ENCODE results near the gene IMMP2L.

DNA sequence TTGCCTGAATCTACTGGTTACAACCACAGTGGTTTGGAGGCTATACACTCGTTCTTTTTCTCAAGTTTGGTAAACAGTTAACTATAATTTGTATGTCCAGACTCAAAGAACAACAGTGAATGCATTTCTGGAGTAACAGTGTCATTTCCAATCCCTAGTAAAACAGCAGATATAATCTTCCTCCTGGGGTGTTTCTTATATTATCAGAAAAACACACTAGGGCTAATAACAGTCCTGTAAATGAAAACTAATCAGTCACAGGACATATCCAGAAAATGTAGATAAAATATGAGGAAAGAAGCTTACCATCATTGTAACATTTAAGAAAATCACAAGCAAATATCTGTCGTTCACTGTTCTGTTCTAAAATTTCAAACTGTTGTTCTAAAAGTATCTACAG, 388.8 kb downstream of the IMMP2L start:
- TF ChIP-seq EZH2 (IDR thresholded peaks at IDR 0.05; ENCODE audit: borderline replicate concordance, low read depth, low read length, severe bottlenecking) (no peak), FOS (IDR thresholded peaks at IDR 0.05; ENCODE audit: borderline replicate concordance, insufficient read depth, low read length) (no peak), MYC (IDR thresholded peaks at IDR 0.05; ENCODE audit: low read depth, low read length) (no peak), GATA2 (IDR thresholded peaks at IDR 0.05; ENCODE audit: insufficient read depth, insufficient read length, low read depth, low read length) (no peak), POLR2AphosphoS5 (IDR thresholded peaks at IDR 0.05; ENCODE audit: insufficient read depth, low read depth, low read length) (no peak), POLR2A (IDR thresholded peaks at IDR 0.05; ENCODE audit: low read depth, low read length) (no peak), MAX (IDR thresholded peaks at IDR 0.05; ENCODE audit: insufficient read depth, insufficient read length) (no peak), JUN (IDR thresholded peaks at IDR 0.05; ENCODE audit: borderline replicate concordance, insufficient read depth, insufficient read length, low read depth) (no peak)
- TF ChIP-seq, protein P1, sequence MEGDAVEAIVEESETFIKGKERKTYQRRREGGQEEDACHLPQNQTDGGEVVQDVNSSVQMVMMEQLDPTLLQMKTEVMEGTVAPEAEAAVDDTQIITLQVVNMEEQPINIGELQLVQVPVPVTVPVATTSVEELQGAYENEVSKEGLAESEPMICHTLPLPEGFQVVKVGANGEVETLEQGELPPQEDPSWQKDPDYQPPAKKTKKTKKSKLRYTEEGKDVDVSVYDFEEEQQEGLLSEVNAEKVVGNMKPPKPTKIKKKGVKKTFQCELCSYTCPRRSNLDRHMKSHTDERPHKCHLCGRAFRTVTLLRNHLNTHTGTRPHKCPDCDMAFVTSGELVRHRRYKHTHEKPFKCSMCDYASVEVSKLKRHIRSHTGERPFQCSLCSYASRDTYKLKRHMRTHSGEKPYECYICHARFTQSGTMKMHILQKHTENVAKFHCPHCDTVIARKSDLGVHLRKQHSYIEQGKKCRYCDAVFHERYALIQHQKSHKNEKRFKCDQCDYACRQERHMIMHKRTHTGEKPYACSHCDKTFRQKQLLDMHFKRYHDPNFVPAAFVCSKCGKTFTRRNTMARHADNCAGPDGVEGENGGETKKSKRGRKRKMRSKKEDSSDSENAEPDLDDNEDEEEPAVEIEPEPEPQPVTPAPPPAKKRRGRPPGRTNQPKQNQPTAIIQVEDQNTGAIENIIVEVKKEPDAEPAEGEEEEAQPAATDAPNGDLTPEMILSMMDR (IDR thresholded peaks at IDR 0.05; ENCODE audit: extremely low read depth in 1 of 2, insufficient read depth in 1 of 2, low read depth in 1 of 2, low read length in 2 of 2), result no peak
